Osteoblast (primary cell): ENCODE results near the gene DPF3. TPM values are rescaled to one million over a fixed set of nuclear protein-coding genes. Genes with fewer than 3 reads are reported as not detected.
"Not testable (repeated sequence)": the region's sequence is repeated elsewhere in the genome, so short reads cannot be mapped to it uniquely, and the experiment has no call there.

Source experiments
- DNase-seq: peaks from one replicate; pipeline ENCODE4 v3.0.0; 2011; ENCODE audit warnings: low spot score, mixed read lengths; ENCODE audit not compliant: insufficient read length; ENCODE audit errors: missing footprints
- H2AFZ ChIP-seq: 2 replicates; pipeline ENCODE4 v1.6.0; 2011; ENCODE audit warnings: mild to moderate bottlenecking, low read length
- H3K27ac ChIP-seq: 2 replicates; pipeline ENCODE4 v1.5.1; 2011; ENCODE audit warnings: mild to moderate bottlenecking, low read depth, low read length, moderate library complexity
- H3K27me3 ChIP-seq: 2 replicates; pipeline ENCODE4 v1.6.0; 2012; ENCODE audit warnings: mild to moderate bottlenecking, control low read depth, inconsistent platforms, low read length, moderate library complexity; ENCODE audit not compliant: insufficient read depth
- H3K36me3 ChIP-seq: 2 replicates; pipeline ENCODE4 v1.5.1; 2011; ENCODE audit warnings: mild to moderate bottlenecking, low read length, control low read depth, moderate library complexity; ENCODE audit not compliant: insufficient read depth
- H3K4me1 ChIP-seq: 2 replicates; pipeline ENCODE4 v1.5.1; 2011; ENCODE audit warnings: mild to moderate bottlenecking, low read length, control low read depth, moderate library complexity; ENCODE audit not compliant: insufficient read depth
- H3K4me2 ChIP-seq: 2 replicates; pipeline ENCODE4 v1.6.0; 2011; ENCODE audit warnings: mild to moderate bottlenecking, low read length; ENCODE audit not compliant: insufficient read depth
- H3K4me3 ChIP-seq: fragments of 200-600 bp; sonication (generic); 3 replicates; pipeline ENCODE4 v1.5.1; 2012; ENCODE audit warnings: mild to moderate bottlenecking, low read length, inconsistent platforms; ENCODE audit not compliant: insufficient read depth
- H3K79me2 ChIP-seq: 2 replicates; pipeline ENCODE4 v1.6.0; 2012; ENCODE audit warnings: mild to moderate bottlenecking, low read length, control low read depth, inconsistent platforms; ENCODE audit not compliant: insufficient read depth
- H3K9me3 ChIP-seq: 2 replicates; pipeline ENCODE4 v1.5.1; 2011; ENCODE audit warnings: low read depth, low read length, control low read depth
- H4K20me1 ChIP-seq: 2 replicates; pipeline ENCODE4 v1.6.0; 2012; ENCODE audit warnings: mild to moderate bottlenecking, low read length, control low read depth; ENCODE audit not compliant: insufficient read depth
- total RNA-seq: library from RNA; depleted of rRNA; stranded (reverse); fragments of >200 nt; gene quantifications from 2 replicates; pipeline ENCODE4 v1.2.3, GENCODE V29; 2012
- TF ChIP-seq, protein P1 (sequence below): IDR thresholded peaks from 2 replicates; pipeline ENCODE4 v1.5.1; 2011; ENCODE audit warnings: mild to moderate bottlenecking, low read depth, low read length, moderate library complexity; ENCODE audit errors: extremely low read depth

The DPF3 gene
- total RNA-seq, 1 donor, result 1.8 TPM

- TF ChIP-seq, protein P1, sequence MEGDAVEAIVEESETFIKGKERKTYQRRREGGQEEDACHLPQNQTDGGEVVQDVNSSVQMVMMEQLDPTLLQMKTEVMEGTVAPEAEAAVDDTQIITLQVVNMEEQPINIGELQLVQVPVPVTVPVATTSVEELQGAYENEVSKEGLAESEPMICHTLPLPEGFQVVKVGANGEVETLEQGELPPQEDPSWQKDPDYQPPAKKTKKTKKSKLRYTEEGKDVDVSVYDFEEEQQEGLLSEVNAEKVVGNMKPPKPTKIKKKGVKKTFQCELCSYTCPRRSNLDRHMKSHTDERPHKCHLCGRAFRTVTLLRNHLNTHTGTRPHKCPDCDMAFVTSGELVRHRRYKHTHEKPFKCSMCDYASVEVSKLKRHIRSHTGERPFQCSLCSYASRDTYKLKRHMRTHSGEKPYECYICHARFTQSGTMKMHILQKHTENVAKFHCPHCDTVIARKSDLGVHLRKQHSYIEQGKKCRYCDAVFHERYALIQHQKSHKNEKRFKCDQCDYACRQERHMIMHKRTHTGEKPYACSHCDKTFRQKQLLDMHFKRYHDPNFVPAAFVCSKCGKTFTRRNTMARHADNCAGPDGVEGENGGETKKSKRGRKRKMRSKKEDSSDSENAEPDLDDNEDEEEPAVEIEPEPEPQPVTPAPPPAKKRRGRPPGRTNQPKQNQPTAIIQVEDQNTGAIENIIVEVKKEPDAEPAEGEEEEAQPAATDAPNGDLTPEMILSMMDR, result no peak
- H3K27ac ChIP-seq, result no peak overlapping the region
- no peaks in the 10 kb centered on the region for H3K36me3 ChIP-seq
- peaks cover 5% of the 10 kb centered on the region for H3K4me1 ChIP-seq
- no peak overlapping the region for H3K4me2 ChIP-seq
- no peak overlapping the region for H2AFZ ChIP-seq
- no peak for DNase-seq
- no peaks in the 10 kb centered on the region for H4K20me1 ChIP-seq
- no peaks in the 10 kb centered on the region for H3K9me3 ChIP-seq
- H3K27me3 ChIP-seq, result no peaks in the 10 kb centered on the region
- peaks cover 6% of the 10 kb centered on the region for H3K79me2 ChIP-seq
- no peak overlapping the region for H3K4me3 ChIP-seq
These were observed 14.5 kb downstream of the DPF3 start for GRCh38 chr14:72879431-72879830.

GRCh38 chr14:72878746-72879145, 15.2 kb downstream of the DPF3 start:
- Histone ChIP-seq H3K4me1 (no peaks in the 10 kb centered on the region), H3K4me2 (no peak overlapping the region), H4K20me1 (no peaks in the 10 kb centered on the region), H3K27me3 (no peaks in the 10 kb centered on the region), H3K79me2 (peaks cover 6% of the 10 kb centered on the region), H2AFZ (no peak overlapping the region), H3K9me3 (no peaks in the 10 kb centered on the region), H3K36me3 (no peaks in the 10 kb centered on the region), H3K27ac (no peak overlapping the region), H3K4me3 (no peak overlapping the region)
- TF ChIP-seq, protein P1, result no peak
- DNase-seq, result no peak

- Histone ChIP-seq H3K79me2 (peaks cover 6% of the 10 kb centered on the region), H3K9me3 (no peaks in the 10 kb centered on the region), H2AFZ (no peak overlapping the region), H3K27ac (no peak overlapping the region), H4K20me1 (no peaks in the 10 kb centered on the region), H3K4me1 (no peaks in the 10 kb centered on the region), H3K4me3 (no peak overlapping the region), H3K36me3 (no peaks in the 10 kb centered on the region), H3K27me3 (no peaks in the 10 kb centered on the region), H3K4me2 (no peak overlapping the region)
- TF ChIP-seq, protein P1, result no peak
- DNase-seq, result no peak
These were observed 17.2 kb downstream of the DPF3 start for GRCh38 chr14:72876710-72877063.

- no peaks in the 10 kb centered on the region for H3K27me3 ChIP-seq
- H3K36me3 ChIP-seq, result no peaks in the 10 kb centered on the region
- no peak overlapping the region for H3K4me3 ChIP-seq
- no peak overlapping the region for H2AFZ ChIP-seq
- no peaks in the 10 kb centered on the region for H3K4me1 ChIP-seq
- H3K79me2 ChIP-seq, result peaks cover 6% of the 10 kb centered on the region
- TF ChIP-seq, protein P1, result no peak
- H4K20me1 ChIP-seq, result no peaks in the 10 kb centered on the region
- H3K27ac ChIP-seq, result no peak overlapping the region
- H3K4me2 ChIP-seq, result no peak overlapping the region
- no peaks in the 10 kb centered on the region for H3K9me3 ChIP-seq
- DNase-seq, result no peak
These were observed 17.7 kb downstream of the DPF3 start for GRCh38 chr14:72876005-72876709.

DNA sequence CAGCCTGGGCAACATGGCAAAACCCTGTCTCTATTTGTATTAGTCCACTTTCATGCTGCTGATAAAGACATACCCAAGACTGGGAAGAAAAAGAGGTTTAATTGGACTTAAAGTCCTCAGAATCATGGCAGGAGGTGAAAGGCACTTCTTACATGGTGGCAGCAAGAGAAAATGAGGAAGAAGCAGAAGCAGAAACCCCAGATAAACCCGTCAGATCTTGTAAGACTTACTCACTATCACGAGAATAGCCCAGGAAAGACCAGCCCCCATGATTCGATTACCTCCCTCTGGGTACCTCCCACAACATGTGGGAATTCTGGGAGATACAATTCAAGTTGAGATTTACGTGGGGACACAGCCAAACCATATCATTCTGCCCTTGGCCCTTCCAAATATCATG, 23.0 kb downstream of the DPF3 start:
- not testable (repeated sequence) for H3K9me3 ChIP-seq, H2AFZ ChIP-seq, H3K79me2 ChIP-seq, H3K4me1 ChIP-seq, H4K20me1 ChIP-seq, H3K27me3 ChIP-seq, DNase-seq, H3K27ac ChIP-seq, H3K36me3 ChIP-seq, H3K4me3 ChIP-seq, H3K4me2 ChIP-seq
